Amygdala (tissue), 56 donors: Measurements from ENCODE around the gene SC5D.

Experiments used
- DNase-seq, 56 donors: peaks; one replicate each; lab custom pipeline; 2025; lab: John Stamatoyannopoulos, UW

SC5D gene

DNA sequence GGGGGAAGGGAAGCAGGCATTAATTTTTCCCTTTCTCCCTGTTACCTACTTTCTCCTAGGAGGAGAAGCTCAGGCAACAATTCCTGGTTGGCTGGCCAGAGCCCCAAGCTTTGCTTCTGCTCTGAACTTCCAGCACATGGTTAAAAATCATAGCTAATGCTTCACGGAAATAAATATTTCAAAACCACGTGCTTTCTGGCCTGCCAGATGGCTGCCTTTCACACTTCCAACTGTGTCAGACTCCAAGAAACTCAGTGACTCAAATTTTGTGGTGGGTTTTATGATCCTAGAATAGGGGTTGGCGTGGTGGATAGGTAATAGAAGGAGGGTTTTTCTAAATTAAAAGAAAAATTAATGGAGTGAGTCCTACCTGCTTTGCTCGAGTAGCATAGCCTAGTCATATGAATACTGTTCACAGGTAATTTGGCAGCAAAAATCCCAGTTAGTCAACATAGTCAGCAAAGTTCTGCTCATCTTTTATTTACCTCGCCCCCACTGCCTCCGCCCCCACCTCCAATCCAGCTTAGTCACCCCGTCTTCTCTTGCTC is 58.6 kb downstream of the SC5D start:
- peak in 7 of 56 donors; percentile 10 to 37 (median 22) for DNase-seq

DNA sequence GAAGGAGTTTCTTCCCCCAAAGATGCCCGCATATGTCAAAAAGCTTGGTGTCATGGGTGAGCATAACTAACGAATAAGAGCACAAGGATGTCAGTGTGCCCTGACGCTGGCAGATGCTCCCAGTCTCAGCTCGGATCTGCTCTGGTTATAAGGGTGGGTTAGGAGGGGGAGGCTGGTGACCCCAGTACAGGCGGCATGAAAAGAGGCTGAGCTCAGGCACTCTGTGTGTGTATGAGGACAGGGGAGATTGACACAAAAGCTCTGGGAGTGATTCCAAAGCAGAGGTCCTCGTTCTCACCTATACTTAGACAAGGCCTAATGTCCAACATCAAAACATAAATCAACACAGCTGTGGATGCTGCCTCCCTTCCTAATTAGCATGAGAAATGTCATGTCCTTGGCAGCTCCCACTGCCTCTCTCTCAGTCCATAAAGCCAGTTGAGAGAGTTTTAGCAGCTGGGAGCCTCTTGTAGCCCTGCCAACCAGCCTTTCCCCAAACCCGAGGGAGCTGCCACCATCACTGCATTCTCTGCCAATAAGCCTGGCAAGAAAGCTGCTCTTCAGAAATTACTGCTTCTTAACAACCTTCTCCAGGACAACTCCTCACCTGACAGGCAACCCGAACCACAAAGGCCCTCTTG is 59.8 kb downstream of the SC5D start:
- peak in 53 of 56 donors; percentile 12 to 86 (median 58) for DNase-seq

DNA sequence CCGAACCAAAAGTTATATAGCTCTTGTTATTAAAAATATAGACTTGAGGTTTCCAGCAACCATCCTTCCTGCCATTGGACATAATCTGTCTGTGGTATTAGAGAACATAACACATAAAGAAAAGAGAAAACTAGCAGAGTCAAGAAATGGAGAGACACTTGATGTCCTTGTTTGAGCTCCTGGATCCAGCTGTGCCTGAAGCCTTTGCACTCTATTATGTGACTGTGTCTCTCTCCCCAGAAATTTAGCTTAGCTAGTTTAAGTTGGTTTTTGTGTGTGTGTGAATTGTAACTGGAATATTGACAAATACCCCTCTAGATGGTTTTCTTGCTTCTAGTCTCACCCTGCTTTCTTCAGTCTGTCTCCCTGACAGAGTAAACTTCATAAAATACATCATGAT is 61.6 kb downstream of the SC5D start:
- no peak for DNase-seq

DNA sequence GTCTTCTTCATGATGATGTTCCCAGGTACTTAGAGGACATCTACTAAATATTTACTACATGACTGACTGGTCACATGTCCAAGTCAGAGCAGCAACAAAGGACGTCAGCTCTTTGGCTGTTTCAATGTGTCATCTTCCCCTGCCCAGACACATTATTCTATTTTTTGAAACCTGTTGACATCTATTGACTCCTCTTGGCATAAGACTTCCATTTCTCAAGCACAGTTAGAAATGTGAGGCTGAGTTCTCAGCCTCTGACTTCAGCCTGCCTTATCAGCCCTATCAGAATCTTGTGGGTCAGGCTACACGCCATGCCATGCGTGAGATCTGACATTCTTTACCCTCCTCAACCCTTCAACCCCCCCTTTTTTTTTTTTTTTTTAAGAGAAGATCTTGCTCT is 63.8 kb downstream of the SC5D start:
- DNase-seq: no peak
